Heart left ventricle (tissue), 16 donors: ENCODE measurements around the gene NEUROD6. TPM values are rescaled to one million over a fixed set of nuclear protein-coding genes. Genes with fewer than 3 reads are reported as not detected.

Source experiments
- ATAC-seq, 4 donors: fragments of 200-7000 bp; cut with Tn5 transposase; one replicate each; pipeline ENCODE4 v1.9.1; 2020 to 2022; ENCODE audit warnings: moderate library complexity in 4 of 4, mild to moderate bottlenecking in 3 of 4, moderate number of reproducible peaks in 1 of 4
- DNase-seq, 5 donors: peaks; one replicate each; pipeline ENCODE4 v3.0.0-alpha.2; 2020
- H3K27ac ChIP-seq, 12 donors: fragments of 200-600 bp; sonication (generic) in 4 of 12; one replicate each; pipeline versions ENCODE4 v1.5.0 to v1.8.0; 2016 to 2022; ENCODE audit warnings: mild to moderate bottlenecking in 2 of 12
- H3K27me3 ChIP-seq, 9 donors: fragments of 200-600 bp; sonication (generic) in 2 of 9; one replicate each; pipeline versions ENCODE4 v1.5.1 to v1.8.0; 2016 to 2022; ENCODE audit warnings: mild to moderate bottlenecking in 3 of 9
- H3K36me3 ChIP-seq, 9 donors: fragments of 200-600 bp; sonication (generic) in 2 of 9; one replicate each; pipeline versions ENCODE4 v1.5.0 to v1.8.0; 2018 to 2022; ENCODE audit warnings: mild to moderate bottlenecking in 2 of 9
- H3K4me1 ChIP-seq, 12 donors: fragments of 200-600 bp; sonication (generic) in 4 of 12; one replicate each; pipeline versions ENCODE4 v1.5.0 to v1.8.0; 2016 to 2022; ENCODE audit warnings: mild to moderate bottlenecking in 3 of 12
- H3K4me3 ChIP-seq, 12 donors: fragments of 200-600 bp; sonication (generic) in 4 of 12; one replicate each; pipeline versions ENCODE4 v1.5.0 to v1.8.0; 2017 to 2022; ENCODE audit warnings: mild to moderate bottlenecking in 9 of 12, moderate library complexity in 4 of 12
- H3K9me3 ChIP-seq, 12 donors: fragments of 200-600 bp; sonication (generic) in 4 of 12; one replicate each; pipeline versions ENCODE4 v1.5.0 to v1.8.0; 2016 to 2022; ENCODE audit warnings: mild to moderate bottlenecking in 1 of 12
- POLR2A ChIP-seq, 2 donors: fragments of 450-650 bp; IDR thresholded peaks; one replicate each; pipeline ENCODE4 v1.6.1; 2017; ENCODE audit warnings: antibody characterized with exemption in 2 of 2, mild to moderate bottlenecking in 2 of 2, moderate library complexity in 2 of 2
- WGBS, 4 donors: extraction: QIAGEN DNeasy Blood & Tissue Kit in 2 of 4; methylation state at CpG; one replicate each; pipeline versions ENCODE4 v1.1.5 to v1.1.7; 2013 to 2018; 5-methylcytosine and 5-hydroxymethylcytosine counted together
- intact Hi-C, 10 donors: fragments of 100-400 bp; cut with DNase I; formaldehyde crosslinking; loops; one replicate each; pipeline versions ENCODE4 v1.11.1 to v1.14.2; 2022
- polyA plus RNA-seq, 2 donors: library from polyadenylated mRNA; stranded (reverse); fragments of 200-250 nt; gene quantifications; one replicate each; pipeline ENCODE4 v1.2.3, GENCODE V29; 2013
- total RNA-seq, 9 donors: library from RNA; depleted of rRNA in 2 of 9; stranded (reverse); fragments of >200 nt in 2 of 9; fragmentation: NEBNext Ultra II Directional in 3 of 9; extraction: Animal tissue kit (Norgen Biotek cat#: 25700) in 3 of 9; gene quantifications; one replicate each; pipeline versions ENCODE4 v1.1.0 to v1.2.4, GENCODE V29; 2016 to 2023
- TF ChIP-seq, protein P1 (sequence below), 12 donors: fragments of 200-600 bp; sonication (generic) in 4 of 12; IDR thresholded peaks; one replicate each; pipeline versions ENCODE4 v1.5.0 to v1.8.0; 2018 to 2022; ENCODE audit warnings: antibody characterized with exemption in 12 of 12, mild to moderate bottlenecking in 5 of 12
- donor health status: ischemic (EF 13 %, LVEDD 7.1; RV severe dilation, severe dysfunction).
- donor health status: healthy with polysubstance abuse.
- donor health status: DM: no; HTN: yes; CAD: no.
- donor health status: DM: no; HTN: no; CAD: no.
- donor health status: ischemic (EF 25% LVEDD 6.9; RV normal size, moderate dysfunction).
- donor health status: ischemic (EF 25% LVEDD 5.7; RV mildly dilated, moderate dysfunction).
- donor health status: healthy.
- donor health status: DM: yes; HTN: yes; CAD: no.
- donor health status: ischemic (EF 35%, LVEDD 5.7; RV mildly dilated, moderate dysfunction).
- donor health status: nonischemic (EF 11% LVEDD 7.7; RV severe dilation, severe dysfunction).
- donor health status: DM: yes; HTN: yes; CAD: no.
- donor health status: PGD.
- donor health status: ischemic (EF 29% LVEDD 5.4; RV normal size, mild dysfunction).
- donor health status: nonischemic (EF 23%, LVEDD 6.1; RV moderate dilation, normal function).

The NEUROD6 gene
- total and polyA plus RNA-seq, 11 donors, result not detected

- DNase-seq, result no peak
These were observed 23.0 kb upstream of the NEUROD6 start for GRCh38 chr7:31363496-31363895.

DNA sequence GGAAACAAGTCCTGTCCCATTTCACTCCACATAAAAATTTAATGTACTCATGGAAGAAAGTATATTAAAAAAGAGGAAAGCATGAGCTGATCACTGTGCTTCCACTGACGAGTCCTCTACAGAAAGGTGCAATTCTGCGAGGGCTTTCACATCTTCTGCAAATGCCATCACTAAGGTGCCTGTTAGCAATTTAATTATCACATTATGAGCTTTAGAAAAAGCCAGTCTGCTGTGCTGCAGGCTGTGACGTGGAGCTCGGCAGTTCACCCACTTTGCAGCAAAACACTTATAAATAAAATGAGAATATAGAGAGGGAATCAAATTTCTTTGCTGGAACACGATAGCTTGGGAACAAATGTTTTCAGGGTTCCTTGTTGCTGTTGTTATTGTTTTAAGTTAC, 22.5 kb upstream of the NEUROD6 start:
- TF ChIP-seq, protein P1, sequence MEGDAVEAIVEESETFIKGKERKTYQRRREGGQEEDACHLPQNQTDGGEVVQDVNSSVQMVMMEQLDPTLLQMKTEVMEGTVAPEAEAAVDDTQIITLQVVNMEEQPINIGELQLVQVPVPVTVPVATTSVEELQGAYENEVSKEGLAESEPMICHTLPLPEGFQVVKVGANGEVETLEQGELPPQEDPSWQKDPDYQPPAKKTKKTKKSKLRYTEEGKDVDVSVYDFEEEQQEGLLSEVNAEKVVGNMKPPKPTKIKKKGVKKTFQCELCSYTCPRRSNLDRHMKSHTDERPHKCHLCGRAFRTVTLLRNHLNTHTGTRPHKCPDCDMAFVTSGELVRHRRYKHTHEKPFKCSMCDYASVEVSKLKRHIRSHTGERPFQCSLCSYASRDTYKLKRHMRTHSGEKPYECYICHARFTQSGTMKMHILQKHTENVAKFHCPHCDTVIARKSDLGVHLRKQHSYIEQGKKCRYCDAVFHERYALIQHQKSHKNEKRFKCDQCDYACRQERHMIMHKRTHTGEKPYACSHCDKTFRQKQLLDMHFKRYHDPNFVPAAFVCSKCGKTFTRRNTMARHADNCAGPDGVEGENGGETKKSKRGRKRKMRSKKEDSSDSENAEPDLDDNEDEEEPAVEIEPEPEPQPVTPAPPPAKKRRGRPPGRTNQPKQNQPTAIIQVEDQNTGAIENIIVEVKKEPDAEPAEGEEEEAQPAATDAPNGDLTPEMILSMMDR (IDR thresholded peaks at IDR 0.05), result no peak
- no peak for TF ChIP-seq POLR2A (IDR thresholded peaks at IDR 0.05)
- no peak overlapping the region for H3K4me3 ChIP-seq
- H3K27me3 ChIP-seq, result peaks cover 0 to 33% (median 0%) of the 10 kb centered on the region in 9 donors
- no peaks in the 10 kb centered on the region for H3K4me1 ChIP-seq
- 55 to 65% (median 56%) methylated on average over 5 of the region's 5 CpGs for WGBS, 4 donors
- H3K36me3 ChIP-seq, result no peaks in the 10 kb centered on the region
- no peak for DNase-seq
- intact Hi-C loops, result no loop called here
- H3K27ac ChIP-seq, result no peak overlapping the region
- no peaks in the 10 kb centered on the region for H3K9me3 ChIP-seq
- ATAC-seq, result no peak

More at GRCh38 chr7:31363496-31363895, 23.0 kb upstream of the NEUROD6 start:
- no peak for TF ChIP-seq POLR2A (IDR thresholded peaks at IDR 0.05)
- TF ChIP-seq, protein P1 (IDR thresholded peaks at IDR 0.05), result no peak
- H3K4me3 ChIP-seq, result no peak overlapping the region
- no peaks in the 10 kb centered on the region for H3K9me3 ChIP-seq
- no peaks in the 10 kb centered on the region for H3K36me3 ChIP-seq
- intact Hi-C loops, result no loop called here
- peaks cover 0 to 33% (median 0%) of the 10 kb centered on the region in 9 donors for H3K27me3 ChIP-seq
- ATAC-seq, result no peak
- no peak overlapping the region for H3K27ac ChIP-seq
- WGBS, 4 donors, result 65 to 71% (median 71%) methylated on average over 3 of the region's 3 CpGs
- H3K4me1 ChIP-seq, result no peaks in the 10 kb centered on the region

- no peak for DNase-seq
- Histone ChIP-seq H3K27me3 (peaks cover 0 to 28% (median 0%) of the 10 kb centered on the region in 9 donors), H3K27ac (no peak overlapping the region), H3K4me1 (no peaks in the 10 kb centered on the region), H3K9me3 (no peaks in the 10 kb centered on the region), H3K4me3 (no peak overlapping the region), H3K36me3 (no peaks in the 10 kb centered on the region)
- TF ChIP-seq, protein P1 (IDR thresholded peaks at IDR 0.05), result no peak
- no peak for TF ChIP-seq POLR2A (IDR thresholded peaks at IDR 0.05)
- no peak for ATAC-seq
- 27 to 31% (median 30%) methylated on average over 1 of the region's 1 CpG for WGBS, 4 donors
- intact Hi-C loops, result no loop called here
These were observed 21.9 kb upstream of the NEUROD6 start for GRCh38 chr7:31362401-31362800.

GRCh38 chr7:31358467-31358866, 17.9 kb upstream of the NEUROD6 start:
- Histone ChIP-seq H3K27ac (no peak overlapping the region), H3K36me3 (no peaks in the 10 kb centered on the region), H3K4me1 (no peaks in the 10 kb centered on the region), H3K9me3 (no peaks in the 10 kb centered on the region), H3K4me3 (no peak overlapping the region), H3K27me3 (peaks cover 0 to 24% (median 0%) of the 10 kb centered on the region in 9 donors)
- TF ChIP-seq POLR2A (IDR thresholded peaks at IDR 0.05), result no peak
- TF ChIP-seq, protein P1 (IDR thresholded peaks at IDR 0.05), result no peak
- WGBS, 4 donors, result 52 to 55% (median 54%) methylated on average over 3 of the region's 3 CpGs
- no peak for DNase-seq
- ATAC-seq, result no peak
- intact Hi-C loops, result no loop called here
